ENCODE results near the gene WDR89.
A peak's percentile ranks its signal among the peaks of the same experiment; 100 is the strongest.
"Not testable (repeated sequence)": the region's sequence is repeated elsewhere in the genome, so short reads cannot be mapped to it uniquely, and the experiment has no call there.

The WDR89 gene

DNA sequence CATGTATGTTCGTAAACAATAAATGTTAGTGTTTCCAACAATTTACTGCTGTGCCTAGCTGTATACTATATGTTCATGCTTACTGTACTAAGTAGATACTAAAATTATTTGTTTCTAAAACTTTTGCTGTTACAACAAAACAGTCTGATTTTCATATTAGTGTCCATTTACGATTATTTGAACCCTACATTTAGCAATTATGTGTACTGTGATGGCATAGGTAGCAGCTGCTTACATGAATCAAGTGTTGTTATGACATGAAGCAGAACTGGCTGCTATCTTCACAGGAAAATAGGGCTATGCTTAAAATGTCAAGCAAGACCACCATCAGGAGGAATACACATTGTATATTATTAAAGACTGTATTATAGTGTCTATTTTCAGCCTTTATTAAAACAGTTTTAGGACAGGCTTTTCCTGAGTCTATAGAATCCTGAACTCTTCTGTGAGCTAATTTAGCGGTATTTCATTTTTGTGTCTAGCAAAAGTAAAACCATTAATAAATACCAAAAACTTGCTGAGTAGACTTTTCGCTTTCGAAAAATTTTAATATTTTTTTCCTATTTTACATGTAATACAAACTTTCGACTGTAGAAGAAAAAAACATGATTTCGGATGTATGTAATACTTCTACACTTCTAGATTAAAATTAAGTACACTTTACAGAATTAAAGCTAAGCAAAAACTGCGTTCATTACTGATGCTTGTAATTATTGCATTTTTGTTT lies 1.1 kb upstream of the WDR89 start:
- no peak for DNase-seq (ENCODE audit: low read depth)
- H3K4me3 ChIP-seq (ENCODE audit: control insufficient read depth, low read depth, low read length): peak overlapping the region; percentile 89
- TF ChIP-seq, protein P1, sequence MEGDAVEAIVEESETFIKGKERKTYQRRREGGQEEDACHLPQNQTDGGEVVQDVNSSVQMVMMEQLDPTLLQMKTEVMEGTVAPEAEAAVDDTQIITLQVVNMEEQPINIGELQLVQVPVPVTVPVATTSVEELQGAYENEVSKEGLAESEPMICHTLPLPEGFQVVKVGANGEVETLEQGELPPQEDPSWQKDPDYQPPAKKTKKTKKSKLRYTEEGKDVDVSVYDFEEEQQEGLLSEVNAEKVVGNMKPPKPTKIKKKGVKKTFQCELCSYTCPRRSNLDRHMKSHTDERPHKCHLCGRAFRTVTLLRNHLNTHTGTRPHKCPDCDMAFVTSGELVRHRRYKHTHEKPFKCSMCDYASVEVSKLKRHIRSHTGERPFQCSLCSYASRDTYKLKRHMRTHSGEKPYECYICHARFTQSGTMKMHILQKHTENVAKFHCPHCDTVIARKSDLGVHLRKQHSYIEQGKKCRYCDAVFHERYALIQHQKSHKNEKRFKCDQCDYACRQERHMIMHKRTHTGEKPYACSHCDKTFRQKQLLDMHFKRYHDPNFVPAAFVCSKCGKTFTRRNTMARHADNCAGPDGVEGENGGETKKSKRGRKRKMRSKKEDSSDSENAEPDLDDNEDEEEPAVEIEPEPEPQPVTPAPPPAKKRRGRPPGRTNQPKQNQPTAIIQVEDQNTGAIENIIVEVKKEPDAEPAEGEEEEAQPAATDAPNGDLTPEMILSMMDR (conservative IDR thresholded peaks at IDR 0.05; ENCODE audit: control insufficient read depth, insufficient read depth, low read depth, low read length): no peak

DNA sequence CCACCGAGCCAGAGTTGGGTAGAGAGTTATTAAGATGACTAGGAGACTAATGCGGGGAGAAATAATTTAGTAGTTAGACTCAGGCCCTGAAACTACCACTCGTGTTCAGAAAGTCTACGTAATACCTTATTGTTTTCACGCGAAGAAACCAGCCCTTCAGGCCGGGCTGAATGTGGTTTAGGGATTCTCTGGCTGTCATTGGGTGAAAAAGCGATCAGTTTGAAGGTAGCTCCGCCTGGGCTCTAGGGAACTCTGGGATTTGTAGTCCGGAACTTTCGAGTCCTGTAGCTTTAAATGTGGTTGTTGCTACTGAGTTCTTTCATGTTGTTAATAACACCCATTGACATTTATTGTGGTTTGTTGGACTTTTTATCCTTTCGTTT lies 549 bp upstream of the WDR89 start:
- DNase-seq (ENCODE audit: low read depth): peak; percentile 96
- TF ChIP-seq, protein P1 (conservative IDR thresholded peaks at IDR 0.05; ENCODE audit: control insufficient read depth, insufficient read depth, low read depth, low read length): no peak

DNA sequence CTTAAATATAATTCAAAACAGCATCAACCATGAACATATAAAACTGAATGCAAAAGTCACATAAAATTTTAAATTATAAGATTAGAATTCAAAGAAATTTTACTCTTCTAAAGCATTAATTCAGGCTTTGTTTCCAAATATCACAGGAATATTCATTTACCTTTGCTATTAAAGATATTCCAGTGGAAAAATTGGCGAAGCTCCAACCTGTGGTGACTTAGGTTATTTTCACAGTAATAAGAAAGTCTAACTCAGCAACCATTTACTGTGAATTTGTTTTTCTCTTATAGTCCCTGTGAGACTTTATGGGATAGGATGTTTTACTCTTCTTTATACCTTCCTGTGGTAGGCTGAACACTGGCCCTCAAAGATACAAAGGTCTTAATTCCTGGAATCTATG lies 3.2 kb downstream of the WDR89 start:
- TF ChIP-seq, protein P1 (conservative IDR thresholded peaks at IDR 0.05; ENCODE audit: control insufficient read depth, insufficient read depth, low read depth, low read length): no peak
- no peak for DNase-seq (ENCODE audit: low read depth)
- H3K4me3 ChIP-seq (ENCODE audit: control insufficient read depth, low read depth, low read length): no peak overlapping the region

More for the DNA sequence above, 549 bp upstream of the WDR89 start:
- peak overlapping the region; percentile 89 for H3K4me3 ChIP-seq (ENCODE audit: control insufficient read depth, low read depth, low read length)

DNA sequence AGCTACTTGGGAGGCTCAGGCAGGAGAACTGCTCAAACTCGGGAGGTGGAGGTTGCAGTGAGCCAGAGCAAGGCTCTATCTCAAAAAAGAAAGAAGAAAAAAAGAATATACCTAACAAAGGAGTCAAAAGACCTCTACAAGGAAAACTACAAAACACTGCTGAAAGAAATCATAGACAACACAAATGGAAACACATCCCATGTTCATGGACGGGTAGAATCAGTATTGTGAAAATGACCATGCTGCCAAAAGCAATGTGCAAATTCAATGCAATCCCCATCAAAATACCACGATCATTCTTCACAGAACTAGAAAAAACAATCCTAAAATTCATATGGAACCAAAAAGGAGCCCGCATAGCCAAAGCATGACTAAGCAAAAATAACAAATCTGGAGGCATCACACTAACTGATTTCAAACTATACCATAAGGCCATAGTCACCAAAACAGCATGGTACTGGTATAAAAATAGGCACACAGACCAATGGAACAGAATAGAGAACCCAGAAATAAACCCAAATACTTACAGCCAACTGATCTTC lies 5.5 kb downstream of the WDR89 start:
- not testable (repeated sequence) for DNase-seq (ENCODE audit: low read depth); H3K4me3 ChIP-seq (ENCODE audit: control insufficient read depth, low read depth, low read length)

DNA sequence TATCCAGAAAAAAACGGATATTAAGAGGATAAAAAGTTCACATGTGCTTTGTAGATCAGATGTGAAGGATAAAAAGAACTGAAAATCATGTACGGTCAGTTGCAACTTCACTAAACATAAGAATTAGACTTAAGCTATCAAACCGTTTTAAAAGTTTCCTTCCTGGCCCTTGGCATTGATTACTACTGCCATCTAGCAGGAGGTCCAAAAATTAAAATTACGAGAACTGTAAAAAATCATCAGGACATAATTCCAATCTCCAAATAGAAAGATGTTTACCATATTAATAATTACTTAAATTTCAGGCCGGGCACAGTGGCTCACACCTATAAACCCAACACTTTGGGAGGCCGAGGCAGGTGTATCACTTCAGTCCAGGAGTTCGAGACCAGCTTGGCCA lies 7.9 kb downstream of the WDR89 start:
- TF ChIP-seq, protein P1 (conservative IDR thresholded peaks at IDR 0.05; ENCODE audit: control insufficient read depth, insufficient read depth, low read depth, low read length): no peak
- H3K4me3 ChIP-seq (ENCODE audit: control insufficient read depth, low read depth, low read length): no peak overlapping the region
- DNase-seq (ENCODE audit: low read depth): no peak

DNA sequence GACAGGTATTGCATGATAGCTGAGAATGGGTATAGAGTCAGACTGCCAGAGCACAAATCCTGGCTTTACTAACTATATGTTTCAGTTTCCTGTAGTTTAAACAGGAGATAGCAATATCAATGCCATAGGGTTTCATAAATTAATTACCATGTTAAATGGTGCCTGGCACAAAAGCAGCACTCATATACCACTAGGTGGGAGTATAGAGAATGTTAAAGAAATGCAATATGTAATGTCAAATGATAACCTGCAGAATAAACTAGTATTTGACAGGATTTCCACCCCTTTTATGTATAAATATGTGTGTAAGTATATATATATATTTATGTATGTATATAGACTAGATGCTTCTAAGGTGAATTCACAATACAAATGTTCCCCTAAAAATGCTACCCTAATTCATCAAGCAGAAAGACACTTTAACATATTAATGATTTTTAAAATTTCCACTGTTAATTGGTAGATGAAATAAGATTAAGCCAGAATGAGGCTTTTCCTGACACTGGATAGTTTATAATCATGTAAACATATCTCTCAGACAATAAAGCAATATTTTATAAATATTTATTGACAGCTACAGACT lies 8.6 kb downstream of the WDR89 start:
- no peak overlapping the region for H3K4me3 ChIP-seq (ENCODE audit: control insufficient read depth, low read depth, low read length)
- DNase-seq (ENCODE audit: low read depth): peak; percentile 43
- TF ChIP-seq, protein P1 (conservative IDR thresholded peaks at IDR 0.05; ENCODE audit: control insufficient read depth, insufficient read depth, low read depth, low read length): peak; percentile 64

DNA sequence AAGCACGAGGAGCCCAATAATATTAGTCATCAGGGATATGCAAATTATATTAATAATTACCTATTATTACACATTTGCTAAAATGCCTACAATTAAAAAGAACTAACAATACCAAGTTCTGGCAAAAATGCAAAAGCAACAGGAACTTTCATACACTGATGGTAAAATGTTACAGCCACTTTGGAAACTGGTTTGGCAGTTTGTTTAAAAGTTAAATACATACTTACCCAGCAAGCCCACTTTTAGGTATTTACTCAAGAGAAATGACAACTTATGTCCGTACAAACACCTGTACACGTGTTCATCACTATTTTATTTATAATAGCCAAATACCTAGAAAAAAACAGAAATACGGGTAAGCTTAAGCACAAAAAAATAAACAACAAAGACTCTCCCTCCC lies 17.0 kb downstream of the WDR89 start:
- TF ChIP-seq, protein P1 (conservative IDR thresholded peaks at IDR 0.05; ENCODE audit: control insufficient read depth, insufficient read depth, low read depth, low read length): no peak
- no peak for DNase-seq (ENCODE audit: low read depth)
- no peak overlapping the region for H3K4me3 ChIP-seq (ENCODE audit: control insufficient read depth, low read depth, low read length)
